K562 (cell line): Measurements from ENCODE around the gene ZBTB8A. TPM values are rescaled to one million over a fixed set of nuclear protein-coding genes. Genes with fewer than 3 reads are reported as not detected.

Experiments
- CBX1 ChIP-seq: sonication (generic); IDR thresholded peaks from 2 replicates; pipeline ENCODE4 v1.6.1; 2016; ENCODE audit warnings: antibody characterized with exemption, low read depth, mild to moderate bottlenecking
- E2F3 ChIP-seq: fragments of 250-450 bp; sonication (Bioruptor Pico); IDR thresholded peaks from 2 replicates; pipeline ENCODE4 v1.4.0; 2020; ENCODE audit warnings: mild to moderate bottlenecking
- ELF1 ChIP-seq: fragments of 200-800 bp; sonication (Bioruptor generic); IDR thresholded peaks from 2 replicates; pipeline ENCODE4 v1.6.1; 2016; ENCODE audit warnings: missing genetic modification characterization, missing compliant biosample characterization
- HDAC6 ChIP-seq: IDR thresholded peaks from 2 replicates; pipeline ENCODE4 v1.6.1; 2012; ENCODE audit warnings: low read depth, mild to moderate bottlenecking, control low read depth, inconsistent platforms, low read length, moderate library complexity
- KLF10 ChIP-seq: fragments of 250-450 bp; sonication (Bioruptor Pico); IDR thresholded peaks from 2 replicates; pipeline ENCODE4 v1.6.1; 2021; ENCODE audit warnings: matching md5 sums
- OTX1 ChIP-seq: fragments of 450-650 bp; formaldehyde crosslinking; IDR thresholded peaks from 2 replicates; pipeline ENCODE4 v1.4.0; 2022; ENCODE audit warnings: mild to moderate bottlenecking
- POLR2H ChIP-seq: IDR thresholded peaks from 2 replicates; pipeline ENCODE4 v1.6.1; 2016; ENCODE audit warnings: missing genetic modification characterization, low read depth, mild to moderate bottlenecking, control low read depth, missing compliant biosample characterization, moderate library complexity
- SAP30 ChIP-seq: fragments of 200-600 bp; sonication (generic); IDR thresholded peaks from 2 replicates; pipeline ENCODE4 v1.6.1; 2012; ENCODE audit warnings: borderline replicate concordance, low read depth, mild to moderate bottlenecking, moderate library complexity, low read length, control low read depth, inconsistent platforms; ENCODE audit not compliant: insufficient read depth, poor library complexity, severe bottlenecking
- SMAD1 ChIP-seq: fragments of 150-350 bp; IDR thresholded peaks from 2 replicates; pipeline ENCODE4 v1.6.1; 2014; ENCODE audit warnings: low read length, low read depth; ENCODE audit not compliant: partially characterized antibody
- TCF7L2 ChIP-seq: fragments of 150-350 bp; IDR thresholded peaks from 2 replicates; pipeline ENCODE4 v1.6.1; 2016; ENCODE audit warnings: low read depth, mild to moderate bottlenecking, low read length, moderate library complexity
- ZNF23 ChIP-seq: fragments of 250-450 bp; sonication (Bioruptor Pico); IDR thresholded peaks from 2 replicates; pipeline ENCODE4 v1.4.0; 2020; ENCODE audit warnings: mild to moderate bottlenecking
- polyA plus RNA-seq, 8 experiments: library from polyadenylated mRNA; depleted of rRNA in 4 of 8; stranded (reverse) in 5 of 8; unstranded in 3 of 8; fragments of >200 nt; fragmentation: Nextera tagmentation in 2 of 8; fragmentation: Illumina TruSeq in 1 of 8; extraction: Ambion mirVana in 2 of 8; extraction: Trizol in 1 of 8; gene quantifications; 2 replicates each; pipeline versions ENCODE4 v1.2.1 to v1.2.3, GENCODE V29; 2011 to 2014; ENCODE audit warnings: inconsistent platforms in 1 of 8, missing spikeins in 1 of 8
- total RNA-seq, 7 experiments: library from RNA; depleted of rRNA in 6 of 7; stranded (reverse); fragments of >200 nt in 6 of 7; fragmentation: Illumina TruSeq in 2 of 7; extraction: Trizol in 2 of 7; gene quantifications; 2 replicates each; pipeline versions ENCODE4 v1.2.1 to v1.2.3, GENCODE V29; 2011 to 2021; ENCODE audit warnings: low replicate concordance in 1 of 7
- TF ChIP-seq, protein P1 (sequence below), 2 experiments: fragments of 450-650 bp; IDR thresholded peaks; 2 replicates each; pipeline ENCODE4 v1.6.1; 2018; ENCODE audit warnings: mild to moderate bottlenecking in 2 of 2, low read depth in 1 of 2; ENCODE audit not compliant: partially characterized antibody in 2 of 2
- TF ChIP-seq, protein P2 (sequence below): fragments of 250-450 bp; sonication (Bioruptor Pico); IDR thresholded peaks from 2 replicates; pipeline ENCODE4 v1.4.0; 2020; ENCODE audit warnings: mild to moderate bottlenecking, moderate library complexity
- TF ChIP-seq, protein P3 (sequence below): sonication (generic); formaldehyde crosslinking; IDR thresholded peaks from 2 replicates; pipeline ENCODE4 v1.8.1; 2022; ENCODE audit warnings: missing genetic modification reagents
- TF ChIP-seq, protein P4 (sequence below): fragments of 450-650 bp; formaldehyde crosslinking; IDR thresholded peaks from 2 replicates; pipeline ENCODE4 v1.4.0; 2022; ENCODE audit warnings: missing genetic modification characterization
- TF ChIP-seq, protein P5 (sequence below): fragments of 250-450 bp; sonication (Bioruptor Pico); IDR thresholded peaks from 2 replicates; pipeline ENCODE4 v1.4.0; 2020

ZBTB8A gene
- total and polyA plus RNA-seq, 9 of the 15 experiments (the other 6 are each of a cell fraction or from before 2014, with no cell fraction given) = 0.01 to 0.64 (median 0.09) TPM

DNA sequence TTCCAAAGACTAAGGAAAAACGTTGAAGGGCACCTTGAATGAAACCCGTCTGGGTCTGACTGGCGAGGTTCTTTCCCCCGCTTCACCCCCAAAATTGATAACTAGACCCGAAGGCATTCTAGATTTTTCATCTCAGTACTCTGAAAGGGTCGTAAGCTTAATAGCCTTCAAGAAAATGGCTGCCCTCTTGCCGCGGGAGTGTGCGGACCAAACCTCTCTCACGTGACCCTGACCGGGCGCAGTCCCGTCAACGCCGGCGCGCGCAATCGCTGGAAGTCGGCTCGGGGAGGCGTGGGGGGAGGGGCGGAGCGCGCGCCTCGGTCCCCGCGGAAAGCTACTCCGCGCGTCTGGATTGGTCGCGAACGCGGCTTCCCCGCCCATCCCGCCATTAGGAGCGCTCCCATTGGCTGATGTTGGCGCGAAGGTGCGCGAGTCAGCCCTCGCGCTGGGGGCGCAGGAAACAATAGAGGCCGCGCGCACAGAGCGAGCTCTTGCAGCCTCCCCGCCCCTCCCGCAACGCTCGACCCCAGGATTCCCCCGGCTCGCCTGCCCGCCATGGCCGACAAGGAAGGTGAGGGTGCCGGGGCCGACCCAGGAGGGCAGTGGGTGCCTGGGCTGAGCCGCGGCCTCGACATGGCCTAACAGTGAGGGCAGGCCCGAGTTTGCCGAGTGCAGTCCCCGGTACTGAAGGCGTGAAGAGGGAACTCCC is 111.7 kb downstream of the ZBTB8A start, which contains the start of gene RBBP4 (continued):
- TF ChIP-seq, protein P1, sequence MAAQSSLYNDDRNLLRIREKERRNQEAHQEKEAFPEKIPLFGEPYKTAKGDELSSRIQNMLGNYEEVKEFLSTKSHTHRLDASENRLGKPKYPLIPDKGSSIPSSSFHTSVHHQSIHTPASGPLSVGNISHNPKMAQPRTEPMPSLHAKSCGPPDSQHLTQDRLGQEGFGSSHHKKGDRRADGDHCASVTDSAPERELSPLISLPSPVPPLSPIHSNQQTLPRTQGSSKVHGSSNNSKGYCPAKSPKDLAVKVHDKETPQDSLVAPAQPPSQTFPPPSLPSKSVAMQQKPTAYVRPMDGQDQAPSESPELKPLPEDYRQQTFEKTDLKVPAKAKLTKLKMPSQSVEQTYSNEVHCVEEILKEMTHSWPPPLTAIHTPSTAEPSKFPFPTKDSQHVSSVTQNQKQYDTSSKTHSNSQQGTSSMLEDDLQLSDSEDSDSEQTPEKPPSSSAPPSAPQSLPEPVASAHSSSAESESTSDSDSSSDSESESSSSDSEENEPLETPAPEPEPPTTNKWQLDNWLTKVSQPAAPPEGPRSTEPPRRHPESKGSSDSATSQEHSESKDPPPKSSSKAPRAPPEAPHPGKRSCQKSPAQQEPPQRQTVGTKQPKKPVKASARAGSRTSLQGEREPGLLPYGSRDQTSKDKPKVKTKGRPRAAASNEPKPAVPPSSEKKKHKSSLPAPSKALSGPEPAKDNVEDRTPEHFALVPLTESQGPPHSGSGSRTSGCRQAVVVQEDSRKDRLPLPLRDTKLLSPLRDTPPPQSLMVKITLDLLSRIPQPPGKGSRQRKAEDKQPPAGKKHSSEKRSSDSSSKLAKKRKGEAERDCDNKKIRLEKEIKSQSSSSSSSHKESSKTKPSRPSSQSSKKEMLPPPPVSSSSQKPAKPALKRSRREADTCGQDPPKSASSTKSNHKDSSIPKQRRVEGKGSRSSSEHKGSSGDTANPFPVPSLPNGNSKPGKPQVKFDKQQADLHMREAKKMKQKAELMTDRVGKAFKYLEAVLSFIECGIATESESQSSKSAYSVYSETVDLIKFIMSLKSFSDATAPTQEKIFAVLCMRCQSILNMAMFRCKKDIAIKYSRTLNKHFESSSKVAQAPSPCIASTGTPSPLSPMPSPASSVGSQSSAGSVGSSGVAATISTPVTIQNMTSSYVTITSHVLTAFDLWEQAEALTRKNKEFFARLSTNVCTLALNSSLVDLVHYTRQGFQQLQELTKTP (IDR thresholded peaks at IDR 0.05; ENCODE audit: low read depth in 1 of 2, partially characterized antibody in 2 of 2) = no peak
- TF ChIP-seq, protein P2, sequence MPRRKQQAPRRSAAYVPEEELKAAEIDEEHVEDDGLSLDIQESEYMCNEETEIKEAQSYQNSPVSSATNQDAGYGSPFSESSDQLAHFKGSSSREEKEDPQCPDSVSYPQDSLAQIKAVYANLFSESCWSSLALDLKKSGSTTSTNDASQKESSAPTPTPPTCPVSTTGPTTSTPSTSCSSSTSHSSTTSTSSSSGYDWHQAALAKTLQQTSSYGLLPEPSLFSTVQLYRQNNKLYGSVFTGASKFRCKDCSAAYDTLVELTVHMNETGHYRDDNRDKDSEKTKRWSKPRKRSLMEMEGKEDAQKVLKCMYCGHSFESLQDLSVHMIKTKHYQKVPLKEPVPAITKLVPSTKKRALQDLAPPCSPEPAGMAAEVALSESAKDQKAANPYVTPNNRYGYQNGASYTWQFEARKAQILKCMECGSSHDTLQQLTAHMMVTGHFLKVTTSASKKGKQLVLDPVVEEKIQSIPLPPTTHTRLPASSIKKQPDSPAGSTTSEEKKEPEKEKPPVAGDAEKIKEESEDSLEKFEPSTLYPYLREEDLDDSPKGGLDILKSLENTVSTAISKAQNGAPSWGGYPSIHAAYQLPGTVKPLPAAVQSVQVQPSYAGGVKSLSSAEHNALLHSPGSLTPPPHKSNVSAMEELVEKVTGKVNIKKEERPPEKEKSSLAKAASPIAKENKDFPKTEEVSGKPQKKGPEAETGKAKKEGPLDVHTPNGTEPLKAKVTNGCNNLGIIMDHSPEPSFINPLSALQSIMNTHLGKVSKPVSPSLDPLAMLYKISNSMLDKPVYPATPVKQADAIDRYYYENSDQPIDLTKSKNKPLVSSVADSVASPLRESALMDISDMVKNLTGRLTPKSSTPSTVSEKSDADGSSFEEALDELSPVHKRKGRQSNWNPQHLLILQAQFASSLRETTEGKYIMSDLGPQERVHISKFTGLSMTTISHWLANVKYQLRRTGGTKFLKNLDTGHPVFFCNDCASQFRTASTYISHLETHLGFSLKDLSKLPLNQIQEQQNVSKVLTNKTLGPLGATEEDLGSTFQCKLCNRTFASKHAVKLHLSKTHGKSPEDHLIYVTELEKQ (CRISPR knock-in tag) = peak; percentile 94
- TF ChIP-seq, protein P3, sequence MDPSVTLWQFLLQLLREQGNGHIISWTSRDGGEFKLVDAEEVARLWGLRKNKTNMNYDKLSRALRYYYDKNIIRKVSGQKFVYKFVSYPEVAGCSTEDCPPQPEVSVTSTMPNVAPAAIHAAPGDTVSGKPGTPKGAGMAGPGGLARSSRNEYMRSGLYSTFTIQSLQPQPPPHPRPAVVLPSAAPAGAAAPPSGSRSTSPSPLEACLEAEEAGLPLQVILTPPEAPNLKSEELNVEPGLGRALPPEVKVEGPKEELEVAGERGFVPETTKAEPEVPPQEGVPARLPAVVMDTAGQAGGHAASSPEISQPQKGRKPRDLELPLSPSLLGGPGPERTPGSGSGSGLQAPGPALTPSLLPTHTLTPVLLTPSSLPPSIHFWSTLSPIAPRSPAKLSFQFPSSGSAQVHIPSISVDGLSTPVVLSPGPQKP (CRISPR knock-in tag) = no peak
- TF ChIP-seq E2F3 (peak; percentile 97), SMAD1 (no peak), ELF1 (tag) (peak; percentile 88), SAP30 (peak; percentile 41), ZNF23 (CRISPR knock-in tag) (peak; percentile 81), POLR2H (peak; percentile 93), CBX1 (peak; percentile 72; the same call in 1 of the 2 replicates), TCF7L2 (no peak), KLF10 (CRISPR knock-in tag) (no peak), OTX1 (CRISPR knock-in tag) (peak; percentile 98), HDAC6 (no peak)
- TF ChIP-seq, protein P4, sequence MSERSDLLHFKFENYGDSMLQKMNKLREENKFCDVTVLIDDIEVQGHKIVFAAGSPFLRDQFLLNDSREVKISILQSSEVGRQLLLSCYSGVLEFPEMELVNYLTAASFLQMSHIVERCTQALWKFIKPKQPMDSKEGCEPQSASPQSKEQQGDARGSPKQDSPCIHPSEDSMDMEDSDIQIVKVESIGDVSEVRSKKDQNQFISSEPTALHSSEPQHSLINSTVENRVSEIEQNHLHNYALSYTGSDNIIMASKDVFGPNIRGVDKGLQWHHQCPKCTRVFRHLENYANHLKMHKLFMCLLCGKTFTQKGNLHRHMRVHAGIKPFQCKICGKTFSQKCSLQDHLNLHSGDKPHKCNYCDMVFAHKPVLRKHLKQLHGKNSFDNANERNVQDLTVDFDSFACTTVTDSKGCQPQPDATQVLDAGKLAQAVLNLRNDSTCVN = peak; percentile 97
- TF ChIP-seq, protein P5, sequence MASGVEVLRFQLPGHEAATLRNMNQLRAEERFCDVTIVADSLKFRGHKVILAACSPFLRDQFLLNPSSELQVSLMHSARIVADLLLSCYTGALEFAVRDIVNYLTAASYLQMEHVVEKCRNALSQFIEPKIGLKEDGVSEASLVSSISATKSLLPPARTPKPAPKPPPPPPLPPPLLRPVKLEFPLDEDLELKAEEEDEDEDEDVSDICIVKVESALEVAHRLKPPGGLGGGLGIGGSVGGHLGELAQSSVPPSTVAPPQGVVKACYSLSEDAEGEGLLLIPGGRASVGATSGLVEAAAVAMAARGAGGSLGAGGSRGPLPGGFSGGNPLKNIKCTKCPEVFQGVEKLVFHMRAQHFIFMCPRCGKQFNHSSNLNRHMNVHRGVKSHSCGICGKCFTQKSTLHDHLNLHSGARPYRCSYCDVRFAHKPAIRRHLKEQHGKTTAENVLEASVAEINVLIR (CRISPR knock-in tag) = peak; percentile 81; the same call in 1 of the 2 replicates
